GM21576 (cell line): Measurements from ENCODE around the gene MAPK10.
"Not testable (repeated sequence)": the region's sequence is repeated elsewhere in the genome, so short reads cannot be mapped to it uniquely, and the experiment has no call there.

ENCODE experiments used
- ATAC-seq: cut with Tn5 transposase; IDR thresholded peaks from one replicate; pipeline ENCODE4 v1.9.1; 2021; ENCODE audit warnings: mild to moderate bottlenecking, moderate library complexity; ENCODE audit not compliant: unreplicated experiment

Gene MAPK10

DNA sequence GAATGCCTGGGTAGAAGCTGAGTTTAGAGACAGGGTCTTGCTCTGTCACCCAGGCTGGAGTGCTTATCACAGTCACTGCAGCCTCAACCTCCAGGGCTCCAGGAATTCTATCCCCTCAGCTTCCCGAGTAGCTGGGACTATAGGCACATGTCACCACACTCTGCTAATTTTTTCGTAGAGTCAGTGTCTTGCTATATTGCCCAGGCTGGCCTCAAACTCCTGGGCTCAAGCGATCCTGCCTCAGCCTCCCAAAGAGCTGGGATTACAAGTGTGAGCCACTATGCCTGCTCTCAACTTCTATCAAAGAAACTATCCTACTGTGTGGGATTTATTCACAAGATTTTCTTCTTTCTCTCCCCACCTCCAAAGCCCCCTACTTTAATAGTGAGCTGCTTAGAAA is 15.7 kb downstream of the MAPK10 start:
- no peak for ATAC-seq

GRCh38 chr4:86338989-86339388 is 20.9 kb downstream of the MAPK10 start:
- ATAC-seq = no peak

- ATAC-seq = no peak
Observed at GRCh38 chr4:86338521-86338920, 21.3 kb downstream of the MAPK10 start.

DNA sequence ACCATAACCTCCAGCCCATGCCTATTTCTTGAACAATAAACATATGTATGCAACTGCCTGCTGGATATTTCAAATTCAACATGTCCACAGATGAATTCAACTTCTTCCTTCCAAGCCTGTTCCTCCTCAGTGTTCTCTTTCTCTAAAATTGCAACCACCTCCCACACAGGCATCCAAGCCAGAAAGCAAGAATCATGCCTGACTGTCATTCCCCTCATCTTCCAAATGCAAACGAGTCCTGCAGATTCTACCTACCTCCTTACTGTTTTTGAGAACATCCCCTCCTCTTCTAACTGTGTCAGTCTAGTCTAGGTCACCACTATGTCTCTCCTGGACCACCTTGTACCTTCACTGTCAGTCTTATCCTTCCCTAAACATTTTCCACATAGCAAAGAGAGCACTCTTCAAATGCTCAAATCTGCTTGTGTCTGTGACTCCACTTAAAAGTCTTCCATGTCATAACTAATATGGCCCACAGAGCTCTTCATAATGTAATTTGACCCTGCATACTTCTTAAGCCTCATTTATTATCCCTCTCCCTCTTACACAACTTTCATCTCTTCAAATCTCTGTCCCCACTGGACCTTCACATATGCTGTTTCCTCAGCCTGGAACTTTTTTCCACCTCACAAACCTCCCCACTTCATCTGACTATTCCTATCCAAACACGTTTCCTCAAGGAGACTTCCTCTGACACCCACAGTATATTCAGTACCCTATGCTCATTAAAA is 25.7 kb downstream of the MAPK10 start:
- ATAC-seq = no peak

DNA sequence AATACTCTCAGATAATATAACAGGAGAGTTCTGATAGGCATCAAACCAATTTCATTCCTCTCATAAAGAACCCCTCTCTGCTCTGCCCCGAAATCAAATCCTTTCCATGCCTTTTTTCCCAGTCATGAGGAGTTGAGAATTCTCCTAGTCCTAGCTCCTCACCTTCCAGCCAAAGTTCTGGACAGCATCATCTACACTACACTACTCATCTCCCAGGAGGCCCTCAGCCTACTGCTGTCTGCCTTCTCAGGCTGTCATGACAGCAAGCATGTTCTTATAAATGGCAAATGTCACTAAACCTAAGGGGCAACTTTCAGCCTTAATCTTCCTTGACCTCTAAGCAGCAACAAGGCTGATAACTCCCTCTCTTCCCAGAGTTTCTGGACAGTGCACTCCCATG is 26.6 kb downstream of the MAPK10 start:
- ATAC-seq = no peak

GRCh38 chr4:86330961-86331742 is 28.7 kb downstream of the MAPK10 start:
- ATAC-seq = no peak

- ATAC-seq = not testable (repeated sequence)
Observed at GRCh38 chr4:86330411-86330810, 29.4 kb downstream of the MAPK10 start.

- ATAC-seq = no peak
Observed at GRCh38 chr4:86329431-86329830, 30.4 kb downstream of the MAPK10 start.

GRCh38 chr4:86326400-86326799 is 33.5 kb downstream of the MAPK10 start:
- ATAC-seq = no peak

DNA sequence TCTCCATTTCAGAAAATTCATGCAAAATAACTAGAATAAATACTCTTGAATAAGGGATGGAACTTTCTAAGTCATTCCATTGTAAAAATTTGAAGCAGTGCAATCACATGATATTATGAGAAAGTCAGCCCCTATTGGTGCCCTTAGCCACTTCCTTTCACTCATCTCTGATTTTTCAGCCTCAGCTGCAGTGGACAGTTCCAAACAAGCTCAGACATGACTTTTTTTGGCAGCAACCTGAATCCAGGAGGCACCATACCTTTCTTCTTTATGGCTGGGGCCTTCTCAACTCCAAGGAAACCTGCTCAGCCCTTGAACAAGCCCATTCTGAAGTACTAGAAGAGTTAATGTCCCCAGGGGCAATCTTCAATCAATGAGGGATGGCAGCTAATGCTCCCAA is 40.5 kb downstream of the MAPK10 start:
- no peak for ATAC-seq

GRCh38 chr4:86315579-86315978 is 44.3 kb downstream of the MAPK10 start:
- ATAC-seq = no peak

GRCh38 chr4:86313656-86314055 is 46.2 kb downstream of the MAPK10 start:
- ATAC-seq = no peak

DNA sequence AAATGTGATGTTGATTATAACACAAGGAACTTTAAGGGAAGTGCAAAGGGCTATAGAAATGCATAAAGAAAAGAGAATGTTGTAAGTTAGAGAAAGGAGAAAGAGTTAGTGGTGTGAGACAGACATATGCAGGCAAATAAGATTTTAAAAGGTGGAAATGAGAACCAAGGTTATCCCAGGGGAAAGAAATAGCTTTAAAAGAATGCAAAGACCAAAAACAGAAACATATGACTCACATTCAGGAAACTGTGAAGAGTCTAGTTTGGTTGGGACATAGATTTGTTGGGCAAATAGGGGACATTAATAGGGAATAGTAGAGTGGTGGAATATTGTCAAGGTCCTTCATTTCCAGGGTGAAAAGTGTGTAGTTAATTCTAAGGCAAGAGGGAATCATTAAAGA is 52.4 kb downstream of the MAPK10 start:
- ATAC-seq = no peak

GRCh38 chr4:86306816-86307215 is 53.0 kb downstream of the MAPK10 start:
- no peak for ATAC-seq

DNA sequence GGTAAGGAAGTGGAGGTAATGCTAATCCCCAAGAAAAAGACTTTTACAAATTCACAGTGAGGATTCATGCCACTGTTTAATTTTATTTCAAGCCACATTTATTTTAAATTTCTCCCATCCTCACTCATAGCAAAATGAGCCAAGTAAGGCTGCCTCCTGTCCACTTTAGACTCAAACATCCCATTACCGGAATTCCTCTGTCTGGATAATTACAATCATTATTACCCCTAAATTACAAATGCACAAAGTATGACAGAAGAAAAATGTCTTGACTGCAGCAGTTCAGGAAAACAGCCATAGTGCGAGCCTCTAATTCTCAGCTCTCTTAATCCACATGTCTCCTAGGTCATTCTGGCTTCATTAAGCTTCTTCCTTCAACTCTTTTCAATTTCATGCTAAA is 57.0 kb downstream of the MAPK10 start:
- no peak for ATAC-seq

DNA sequence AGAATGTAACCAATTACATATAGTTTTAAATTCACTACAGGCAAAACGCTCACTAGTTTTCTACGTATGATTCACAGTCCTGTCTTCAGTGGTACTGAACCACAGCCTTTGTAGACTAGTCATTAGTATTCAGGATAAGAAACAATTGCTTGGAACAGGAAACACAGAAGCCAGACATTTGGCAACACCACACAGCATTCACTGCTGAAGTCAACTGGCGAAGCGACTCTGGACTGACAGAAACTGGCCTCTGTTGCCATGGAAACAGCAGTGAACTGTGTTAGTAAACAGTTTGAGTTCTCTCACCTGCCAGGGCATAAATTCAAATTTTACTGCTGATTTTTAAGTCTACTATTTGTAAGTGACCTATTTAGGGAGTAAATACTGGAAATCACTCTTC is 57.6 kb downstream of the MAPK10 start:
- ATAC-seq = no peak

GRCh38 chr4:86300516-86300915 is 59.3 kb downstream of the MAPK10 start:
- no peak for ATAC-seq

GRCh38 chr4:86296865-86297264 is 63.0 kb downstream of the MAPK10 start:
- ATAC-seq = no peak

DNA sequence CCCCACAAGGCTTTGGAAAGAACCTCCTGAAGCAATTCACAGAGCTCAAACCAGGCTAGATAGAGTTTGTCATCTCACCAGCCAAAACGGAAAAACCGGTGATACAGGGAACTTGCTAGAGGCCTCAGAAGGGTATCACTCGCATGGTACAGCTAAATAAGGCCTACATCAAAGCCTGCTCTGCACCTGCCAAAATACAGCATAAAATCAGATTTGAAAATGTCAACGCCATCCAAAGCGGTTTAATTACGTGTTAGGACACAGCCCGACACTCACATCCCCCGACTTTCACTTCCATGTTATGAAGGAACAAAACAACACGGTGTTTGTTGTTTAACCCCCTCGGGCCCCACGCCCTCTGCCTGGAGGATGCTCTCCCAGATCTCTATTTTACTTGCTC is 65.0 kb downstream of the MAPK10 start:
- peak; percentile 84 for ATAC-seq

DNA sequence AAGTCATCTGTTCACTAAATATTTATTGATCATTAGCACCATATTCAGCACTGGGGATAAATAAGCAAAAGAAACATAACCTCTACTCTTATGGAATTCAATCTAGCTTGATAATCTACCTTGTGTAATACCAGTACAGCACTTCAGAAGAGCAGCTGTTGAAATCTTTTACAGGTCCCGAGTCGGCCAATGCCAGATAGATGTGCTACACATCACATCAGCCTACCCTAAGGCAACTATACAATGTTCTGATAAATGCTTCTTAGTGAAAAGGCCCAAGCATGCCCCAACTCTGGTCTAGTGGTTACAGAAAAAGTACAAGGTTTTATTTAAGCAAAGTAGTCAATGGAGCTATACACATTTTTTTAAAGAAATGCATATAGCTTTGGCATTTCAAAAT is 68.7 kb downstream of the MAPK10 start:
- no peak for ATAC-seq

DNA sequence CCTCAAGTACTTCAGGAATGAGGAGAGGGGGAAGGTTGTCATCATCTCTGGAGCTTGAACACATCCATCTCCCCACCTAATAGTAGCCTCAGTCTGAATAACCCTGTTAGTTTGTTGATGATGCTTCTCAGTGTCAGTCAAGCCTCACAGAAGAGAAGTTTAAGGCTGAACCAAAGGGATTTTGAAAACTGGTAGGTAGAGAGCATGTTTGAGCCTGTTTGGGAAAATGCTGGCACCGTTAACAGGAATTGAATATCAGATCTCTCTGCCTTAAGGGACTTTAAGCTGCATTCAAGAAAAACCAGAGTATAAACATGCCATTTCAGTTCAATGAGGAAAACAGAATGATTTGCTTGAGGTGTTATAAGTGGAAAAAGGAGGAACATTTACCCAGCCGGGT is 73.1 kb downstream of the MAPK10 start:
- ATAC-seq = no peak

GRCh38 chr4:86283371-86283770 is 76.5 kb downstream of the MAPK10 start:
- no peak for ATAC-seq
